HG03139 (cell line): ENCODE data around the gene RTEL1.
"Not testable (repeated sequence)": the region's sequence is repeated elsewhere in the genome, so short reads cannot be mapped to it uniquely, and the experiment has no call there.

ENCODE experiments used
- ATAC-seq: cut with Tn5 transposase; IDR thresholded peaks from one replicate; pipeline ENCODE4 v1.9.1; 2021; ENCODE audit not compliant: unreplicated experiment

Gene RTEL1

DNA sequence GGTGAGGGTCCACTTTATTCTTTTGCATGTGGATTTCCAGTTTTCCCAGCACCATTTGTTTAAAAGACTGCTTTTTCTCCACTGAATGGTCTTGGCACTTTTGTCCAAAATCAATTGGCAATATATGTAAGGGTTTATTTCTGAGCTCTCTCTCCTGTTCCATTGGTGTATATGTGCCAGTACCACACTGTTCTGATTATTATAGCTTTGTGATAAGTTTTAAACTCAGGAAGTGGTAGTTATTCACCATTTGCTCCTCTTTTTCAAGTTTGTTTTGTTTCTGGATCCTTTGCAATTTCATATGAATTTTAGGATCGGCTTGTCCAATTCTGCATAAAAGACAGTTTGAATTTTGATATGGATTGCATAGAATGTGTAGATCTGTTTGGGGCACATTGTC lies 54.1 kb downstream of the RTEL1 start:
- ATAC-seq, result no peak

DNA sequence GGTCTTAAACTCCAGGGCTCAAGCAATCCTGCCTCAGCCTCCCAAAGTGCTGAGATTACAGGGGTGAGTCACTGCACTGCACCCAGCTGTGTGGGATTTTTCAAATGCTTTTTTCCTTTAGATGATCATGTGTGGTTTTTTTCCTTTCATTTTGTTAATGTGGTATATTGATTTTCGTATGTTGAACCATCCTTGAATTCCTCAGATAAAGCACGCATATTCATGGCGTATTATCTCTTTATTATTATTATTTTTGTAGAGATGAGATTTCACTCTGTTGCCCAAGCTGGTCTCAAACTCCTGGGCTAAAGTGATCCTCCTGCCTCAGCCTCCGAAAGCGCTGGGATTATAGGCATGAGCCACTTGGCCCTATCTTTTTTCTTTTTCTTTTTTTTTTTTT lies 56.7 kb downstream of the RTEL1 start:
- no peak for ATAC-seq

DNA sequence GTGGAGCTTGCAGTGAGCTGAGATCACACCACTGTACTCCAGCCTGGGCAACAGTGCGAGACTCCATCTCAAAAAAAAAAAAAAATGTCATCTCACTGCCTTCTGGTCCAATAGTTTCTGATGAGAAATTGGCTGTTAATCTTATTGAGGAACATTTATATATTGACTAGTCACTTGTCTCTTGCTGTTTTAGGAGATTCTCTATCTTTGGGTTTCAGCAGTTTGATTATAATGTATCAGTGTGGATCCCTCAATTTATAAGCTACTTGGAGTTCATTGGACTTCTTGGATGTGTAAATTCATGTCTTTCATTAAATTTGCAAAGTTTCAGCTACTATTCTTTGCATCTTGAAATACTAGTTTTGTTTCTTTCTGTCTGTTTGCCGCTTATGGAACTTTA lies 60.9 kb downstream of the RTEL1 start:
- no peak for ATAC-seq

DNA sequence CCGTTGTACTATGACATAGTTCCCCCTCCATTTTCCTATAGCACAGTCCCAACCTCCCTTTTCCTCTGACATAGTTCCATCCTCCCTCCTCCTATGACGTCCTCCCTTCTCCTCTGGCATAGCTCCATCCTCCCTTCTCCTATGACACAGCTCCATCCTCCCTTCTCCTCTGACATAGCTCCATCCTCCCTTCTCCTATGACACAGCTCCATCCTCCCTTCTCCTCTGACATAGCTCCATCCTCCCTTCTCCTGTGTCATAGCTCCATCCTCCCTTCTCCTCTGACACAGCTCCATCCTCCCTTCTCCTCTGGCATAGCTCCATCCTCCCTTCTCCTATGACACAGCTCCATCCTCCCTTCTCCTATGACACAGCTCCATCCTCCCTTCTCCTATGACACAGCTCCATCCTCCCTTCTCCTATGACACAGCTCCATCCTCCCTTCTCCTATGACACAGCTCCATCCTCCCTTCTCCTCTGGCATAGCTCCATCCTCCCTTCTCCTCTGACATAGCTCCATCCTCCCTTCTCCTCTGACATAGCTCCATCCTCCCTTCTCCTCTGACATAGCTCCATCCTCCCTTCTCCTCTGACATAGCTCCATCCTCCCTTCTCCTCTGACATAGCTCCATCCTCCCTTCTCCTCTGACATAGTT lies 65.0 kb downstream of the RTEL1 start:
- ATAC-seq, result not testable (repeated sequence)

DNA sequence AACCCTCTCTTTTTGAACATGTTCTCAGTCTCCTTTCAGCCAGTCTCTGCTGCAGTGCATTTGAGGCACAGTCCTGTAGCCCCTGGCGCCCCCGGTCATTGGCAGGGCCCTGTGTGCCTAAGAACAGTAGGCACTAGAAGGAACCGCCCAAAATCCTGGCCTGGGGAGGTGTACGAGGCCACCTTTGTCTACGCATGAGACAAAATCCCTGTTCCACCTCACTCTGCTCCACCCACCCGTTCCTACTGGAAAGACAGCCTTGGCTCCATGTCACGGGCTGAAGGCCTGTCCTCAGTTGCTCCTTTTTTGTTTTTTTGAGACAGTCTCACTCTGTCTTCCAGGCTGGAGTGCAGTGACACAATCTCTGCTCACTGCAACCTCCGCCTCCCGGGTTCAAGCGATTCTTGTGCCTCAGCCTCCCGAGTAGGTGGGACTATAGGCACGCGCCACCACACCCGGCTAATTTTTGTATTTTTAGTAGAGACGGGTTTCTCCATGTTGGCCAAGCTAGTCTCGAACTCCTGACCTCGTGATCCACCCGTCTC lies 72.1 kb downstream of the RTEL1 start:
- not testable (repeated sequence) for ATAC-seq

DNA sequence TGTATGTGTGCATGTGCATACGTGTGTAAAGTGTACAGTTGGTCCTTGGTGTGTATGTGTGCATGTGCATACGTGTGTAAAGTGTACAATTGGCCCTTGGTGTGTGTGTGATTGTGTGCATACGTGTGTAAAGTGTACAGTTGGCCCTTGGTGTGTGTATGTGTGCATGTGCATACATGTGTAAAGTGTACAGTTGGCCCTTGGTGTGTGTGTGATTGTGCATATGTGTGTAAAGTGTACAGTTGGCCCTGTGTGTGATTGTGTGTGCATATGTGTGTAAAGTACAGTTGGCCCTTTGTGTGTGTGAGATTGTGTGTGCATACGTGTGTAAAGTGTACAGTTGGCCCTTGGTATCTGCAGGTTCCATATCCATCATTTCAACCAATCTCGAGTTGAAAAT lies 73.3 kb downstream of the RTEL1 start:
- no peak for ATAC-seq

DNA sequence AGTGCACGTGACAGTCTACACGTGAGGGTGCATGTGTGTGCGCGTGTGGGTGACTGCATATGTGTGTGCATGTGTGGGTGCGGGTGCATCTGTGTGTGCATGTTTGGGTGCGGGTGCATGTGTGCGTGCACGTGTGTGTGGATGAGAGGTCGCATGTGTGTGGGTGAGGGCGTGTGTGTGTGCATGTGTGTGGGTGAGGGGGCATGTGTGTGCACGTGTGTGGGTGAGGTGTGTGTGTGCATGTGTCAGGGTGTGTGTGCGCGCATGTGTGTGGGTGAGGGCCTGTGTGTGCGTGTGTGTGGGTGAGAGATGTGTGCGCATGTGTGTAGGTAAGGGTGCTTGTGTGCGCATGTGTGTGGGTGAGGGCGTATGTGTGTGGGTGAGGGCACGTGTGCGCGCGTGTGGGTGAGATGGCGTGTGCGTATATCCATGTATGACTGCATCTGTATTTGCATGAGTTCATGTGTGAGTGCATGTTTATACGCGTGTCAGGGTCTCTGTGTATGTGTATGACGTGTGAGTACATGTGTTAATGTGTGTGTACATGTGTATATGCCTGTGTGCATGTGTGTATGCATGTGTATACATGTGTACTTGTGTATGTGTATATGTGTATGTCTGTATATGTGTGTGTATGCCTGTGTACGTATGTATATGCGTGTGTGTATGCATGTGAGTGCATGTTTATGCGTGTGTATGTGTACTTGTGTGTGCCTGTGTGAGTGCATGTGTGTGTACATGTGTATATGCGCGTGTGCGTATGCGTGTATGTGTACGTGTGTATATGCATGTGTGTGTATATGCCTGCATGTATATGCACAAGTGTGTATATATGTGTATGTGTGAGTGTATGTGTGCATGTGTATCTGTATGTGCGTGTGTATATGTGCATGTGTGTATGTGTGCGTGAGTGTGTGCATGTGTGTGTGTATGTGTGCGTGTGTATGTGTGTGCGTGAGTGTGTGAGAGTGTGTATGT lies 74.3 kb downstream of the RTEL1 start:
- ATAC-seq, result no peak

DNA sequence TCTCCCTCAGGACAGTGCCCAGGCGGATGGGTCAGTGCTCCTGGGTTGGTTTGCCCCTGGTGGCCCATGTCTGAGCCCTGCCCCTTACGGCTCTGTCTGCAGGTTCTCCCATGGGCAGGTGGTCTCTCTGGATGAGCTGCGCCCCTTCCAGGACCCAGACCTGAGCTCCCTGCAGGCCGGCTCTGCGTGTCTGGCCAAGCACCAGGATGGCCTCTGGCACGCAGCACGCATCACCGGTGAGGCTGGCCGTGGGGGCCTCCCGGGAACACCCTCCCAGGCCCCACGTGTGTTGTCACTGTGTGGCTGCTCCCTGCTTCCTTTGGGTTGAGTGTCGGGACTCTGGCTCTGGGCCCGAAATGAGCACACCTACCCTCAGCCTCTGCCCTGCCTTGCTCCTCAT lies 75.0 kb downstream of the RTEL1 start:
- ATAC-seq, result no peak

DNA sequence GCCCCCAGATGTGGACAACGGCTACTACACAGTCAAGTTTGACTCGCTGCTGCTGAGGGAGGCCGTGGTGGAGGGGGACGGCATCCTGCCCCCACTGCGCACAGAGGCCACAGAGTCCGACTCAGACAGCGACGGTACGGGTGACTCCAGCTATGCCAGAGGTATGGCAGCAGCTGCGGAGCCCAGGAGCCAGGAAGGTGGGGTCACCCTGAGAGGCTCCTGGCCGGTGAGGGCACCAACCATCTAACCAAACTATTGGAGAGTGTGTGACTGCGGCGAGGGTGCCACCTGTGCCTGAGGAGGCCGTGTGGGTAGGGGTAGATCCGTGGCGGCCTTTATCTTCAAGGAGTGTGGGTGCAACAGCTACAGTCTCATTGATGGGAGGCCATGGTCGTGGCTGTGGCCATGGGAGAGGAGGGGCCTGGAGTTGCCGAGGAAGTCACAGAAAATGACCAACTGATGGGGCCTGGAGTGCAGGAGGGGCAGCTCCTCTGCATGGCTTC lies 75.5 kb downstream of the RTEL1 start:
- ATAC-seq, result no peak

DNA sequence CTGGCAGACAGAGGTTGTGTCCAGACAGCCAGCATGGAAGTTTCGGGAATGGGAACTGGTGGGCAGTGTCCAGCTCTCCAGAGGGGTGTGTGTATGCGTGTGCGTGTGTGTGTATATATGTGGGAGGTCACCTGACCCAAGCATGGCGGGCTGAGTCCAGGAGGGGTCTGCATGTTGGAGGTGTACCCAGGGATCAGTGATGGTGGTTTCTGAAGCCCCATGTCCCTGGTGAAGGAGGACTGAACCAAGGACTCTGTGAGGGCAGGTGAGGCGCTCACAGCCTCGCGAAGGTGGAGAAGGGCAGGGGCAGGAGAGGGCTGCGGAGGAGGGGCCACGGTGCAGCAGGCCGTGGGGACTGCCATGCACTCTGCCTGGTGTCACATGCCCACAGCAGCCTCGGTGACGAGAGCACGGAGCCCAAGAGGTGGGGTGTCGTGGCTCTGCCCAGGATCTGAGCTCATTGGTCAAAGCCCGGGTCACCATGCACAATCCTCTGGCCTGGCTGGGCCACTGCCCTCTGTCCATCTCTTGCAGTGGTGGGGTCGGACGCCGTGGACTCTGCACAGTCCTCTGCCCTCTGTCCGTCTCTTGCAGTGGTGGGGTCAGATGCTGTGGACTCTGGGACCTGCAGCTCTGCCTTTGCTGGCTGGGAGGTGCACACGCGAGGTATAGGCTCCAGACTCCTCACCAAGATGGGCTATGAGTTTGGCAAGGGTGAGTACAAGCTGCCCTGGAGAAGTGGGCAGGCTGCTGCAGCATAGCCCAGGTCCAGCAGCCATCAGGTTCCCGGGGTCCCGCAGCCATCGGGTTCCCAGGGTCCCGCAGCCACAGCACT lies 76.2 kb downstream of the RTEL1 start:
- ATAC-seq, result no peak

DNA sequence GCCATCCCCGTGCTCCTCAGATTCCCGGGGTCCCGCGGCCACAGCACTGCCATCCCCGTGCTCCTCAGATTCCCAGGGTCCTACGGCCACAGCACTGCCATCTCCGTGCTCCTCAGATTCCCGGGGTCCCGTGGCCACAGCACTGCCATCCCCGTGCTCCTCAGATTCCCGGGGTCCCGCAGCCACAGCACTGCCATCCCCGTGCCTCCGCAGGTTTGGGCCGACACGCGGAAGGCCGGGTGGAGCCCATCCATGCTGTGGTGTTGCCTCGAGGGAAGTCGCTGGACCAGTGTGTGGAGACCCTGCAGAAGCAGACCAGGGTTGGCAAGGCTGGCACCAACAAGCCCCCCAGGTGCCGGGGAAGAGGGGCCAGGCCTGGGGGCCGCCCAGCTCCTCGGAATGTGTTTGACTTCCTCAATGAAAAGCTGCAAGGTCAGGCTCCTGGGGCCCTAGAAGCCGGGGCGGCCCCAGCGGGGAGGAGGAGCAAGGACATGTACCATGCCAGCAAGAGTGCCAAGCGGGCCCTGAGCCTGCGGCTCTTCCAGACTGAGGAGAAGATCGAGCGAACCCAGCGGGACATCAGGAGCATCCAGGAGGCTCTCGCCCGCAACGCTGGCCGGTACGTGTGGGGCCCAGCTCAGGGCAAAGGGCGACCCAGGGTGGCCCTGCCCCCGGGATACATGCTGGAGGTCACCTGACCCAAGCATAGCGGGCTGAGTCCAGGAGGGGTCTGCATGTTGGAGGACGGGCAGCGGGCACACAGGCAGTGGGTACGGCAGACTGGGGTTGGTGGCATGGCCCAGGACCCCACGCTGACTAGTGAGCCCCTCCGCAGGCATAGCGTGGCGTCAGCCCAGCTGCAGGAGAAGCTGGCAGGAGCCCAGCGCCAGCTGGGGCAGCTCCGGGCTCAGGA lies 77.1 kb downstream of the RTEL1 start:
- ATAC-seq, result no peak

DNA sequence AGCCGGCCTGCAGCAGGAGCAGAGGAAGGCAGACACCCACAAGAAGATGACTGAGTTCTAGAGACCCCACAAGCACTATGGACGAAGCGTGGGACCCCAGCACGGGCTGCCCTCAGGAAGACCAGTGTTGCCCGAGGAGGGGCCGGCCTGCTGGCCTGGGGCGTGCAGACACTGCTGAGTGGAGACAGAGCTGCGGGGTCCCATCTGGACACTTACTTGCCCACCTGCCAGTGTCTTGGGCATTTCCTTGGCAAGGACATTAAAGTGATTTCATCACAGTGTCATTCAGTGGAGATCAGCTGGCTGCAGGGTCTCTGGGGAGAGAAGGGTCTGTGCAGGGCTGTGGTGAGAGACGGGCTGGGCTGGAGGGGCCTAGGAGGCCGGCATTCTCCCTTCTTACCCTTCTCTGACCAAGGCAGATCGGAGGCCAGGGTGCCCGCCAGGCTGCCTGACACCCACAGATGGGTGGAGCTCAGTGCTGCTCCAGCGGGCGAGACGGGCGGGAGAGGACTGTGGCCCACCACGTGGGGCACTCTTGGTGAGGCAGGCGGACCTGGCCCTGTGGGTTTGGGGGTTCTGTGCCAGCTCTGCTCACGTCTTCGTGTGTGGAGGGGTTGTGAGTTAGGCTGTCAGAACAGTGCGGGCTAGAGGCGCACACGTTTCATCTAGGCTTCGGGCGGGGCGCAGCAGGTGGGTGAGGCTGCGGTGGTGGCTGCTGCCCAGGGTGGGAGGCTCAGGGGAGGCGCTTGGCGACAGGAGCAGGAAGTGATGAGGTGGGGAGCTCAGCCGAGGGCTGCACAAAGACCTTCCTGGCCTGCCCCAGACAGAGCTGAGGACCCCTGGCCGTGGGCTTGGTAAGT lies 78.0 kb downstream of the RTEL1 start, which contains the start of gene LIME1:
TSS of gene LIME1 (plus strand) at position 806 of the 860 bp plus-strand sequence. CDS start 886 bp downstream, outside the sequence.
- no peak for ATAC-seq

DNA sequence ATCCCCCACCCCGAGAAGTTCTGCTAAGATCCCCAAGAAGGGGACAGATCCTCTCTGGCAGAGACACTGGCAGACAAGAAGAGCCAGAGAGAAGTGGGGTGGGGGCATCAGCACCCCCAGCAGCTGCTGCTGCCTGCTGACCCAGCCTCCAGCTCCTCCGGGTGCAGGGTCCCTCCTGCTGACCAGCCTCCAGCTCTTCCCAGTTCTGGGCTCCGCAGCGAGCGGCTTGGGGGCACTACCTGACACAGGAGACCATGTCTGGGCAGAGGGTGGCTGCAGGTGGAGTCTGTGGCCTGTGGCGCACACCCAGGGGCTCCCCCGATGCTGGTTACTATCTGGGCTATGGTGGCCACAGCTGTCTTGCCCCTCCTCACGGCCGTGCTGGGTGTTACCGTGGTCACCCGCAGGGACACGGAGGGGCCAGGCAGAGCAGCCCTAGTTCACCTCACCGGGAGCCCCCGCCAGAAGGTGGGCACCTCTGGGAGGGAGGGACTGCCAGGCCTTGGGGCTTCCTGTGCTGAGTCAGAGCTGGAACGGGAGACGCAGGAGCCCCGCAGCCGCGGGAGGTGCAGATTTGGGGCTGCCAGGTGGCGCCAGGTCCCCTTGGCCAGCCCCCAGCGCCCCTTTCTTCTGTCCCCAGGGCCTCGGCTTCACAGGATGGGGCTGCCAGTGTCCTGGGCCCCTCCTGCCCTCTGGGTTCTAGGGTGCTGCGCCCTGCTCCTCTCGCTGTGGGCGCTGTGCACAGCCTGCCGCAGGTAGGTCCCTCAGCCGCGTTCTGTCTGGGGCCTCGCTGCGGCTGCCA lies 79.0 kb downstream of the RTEL1 start:
- no peak for ATAC-seq

DNA sequence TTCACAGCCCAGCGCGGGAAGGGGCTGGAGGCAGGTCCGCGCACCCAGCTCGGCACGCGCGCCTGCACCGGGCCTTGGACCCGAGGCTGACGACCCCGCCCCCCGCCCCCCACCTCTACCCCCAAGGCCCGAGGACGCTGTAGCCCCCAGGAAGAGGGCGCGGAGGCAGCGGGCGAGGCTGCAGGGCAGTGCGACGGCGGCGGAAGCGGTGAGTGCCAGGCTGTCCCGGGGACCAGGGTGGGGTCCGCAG lies 79.5 kb downstream of the RTEL1 start:
- ATAC-seq, result no peak

DNA sequence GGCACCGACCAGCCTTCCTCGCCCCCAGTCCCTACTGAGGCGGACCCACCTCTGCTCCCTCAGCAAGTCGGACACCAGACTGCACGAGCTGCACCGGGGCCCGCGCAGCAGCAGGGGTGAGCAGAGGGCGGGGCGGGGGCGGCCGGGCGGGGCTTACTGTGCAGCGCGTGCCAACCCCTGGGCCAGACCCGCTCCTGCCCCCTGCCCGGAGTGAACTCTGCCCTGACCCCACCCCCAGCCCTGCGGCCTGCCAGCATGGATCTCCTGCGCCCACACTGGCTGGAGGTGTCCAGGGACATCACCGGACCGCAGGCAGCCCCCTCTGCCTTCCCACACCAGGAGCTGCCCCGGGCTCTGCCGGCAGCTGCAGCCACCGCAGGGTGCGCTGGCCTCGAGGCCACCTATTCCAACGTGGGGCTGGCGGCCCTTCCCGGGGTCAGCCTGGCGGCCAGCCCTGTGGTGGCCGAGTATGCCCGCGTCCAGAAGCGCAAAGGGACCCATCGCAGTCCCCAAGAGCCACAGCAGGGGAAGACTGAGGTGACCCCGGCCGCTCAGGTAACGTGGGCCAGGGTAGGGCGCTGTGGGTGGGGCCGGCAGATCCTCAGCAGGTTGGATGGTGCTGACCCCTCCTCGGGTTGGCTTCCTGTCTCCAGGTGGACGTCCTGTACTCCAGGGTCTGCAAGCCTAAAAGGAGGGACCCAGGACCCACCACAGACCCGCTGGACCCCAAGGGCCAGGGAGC lies 80.0 kb downstream of the RTEL1 start:
- ATAC-seq, result no peak

DNA sequence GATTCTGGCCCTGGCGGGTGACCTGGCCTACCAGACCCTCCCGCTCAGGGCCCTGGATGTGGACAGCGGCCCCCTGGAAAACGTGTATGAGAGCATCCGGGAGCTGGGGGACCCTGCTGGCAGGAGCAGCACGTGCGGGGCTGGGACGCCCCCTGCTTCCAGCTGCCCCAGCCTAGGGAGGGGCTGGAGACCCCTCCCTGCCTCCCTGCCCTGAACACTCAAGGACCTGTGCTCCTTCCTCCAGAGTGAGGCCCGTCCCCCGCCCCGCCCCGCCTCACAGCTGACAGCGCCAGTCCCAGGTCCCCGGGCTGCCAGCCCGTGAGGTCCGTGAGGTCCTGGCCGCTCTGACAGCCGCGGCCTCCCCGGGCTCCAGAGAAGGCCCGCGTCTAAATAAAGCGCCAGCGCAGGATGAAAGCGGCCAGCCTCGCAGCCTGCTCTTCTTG lies 80.6 kb downstream of the RTEL1 start:
- no peak for ATAC-seq
